GM21447 (cell line): ENCODE measurements around the gene APEX2.
"Not testable (repeated sequence)": the region's sequence is repeated elsewhere in the genome, so short reads cannot be mapped to it uniquely, and the experiment has no call there.

Source experiments
- ATAC-seq: cut with Tn5 transposase; IDR thresholded peaks from one replicate; pipeline ENCODE4 v1.9.1; 2021; ENCODE audit not compliant: unreplicated experiment

The APEX2 gene, protein sequence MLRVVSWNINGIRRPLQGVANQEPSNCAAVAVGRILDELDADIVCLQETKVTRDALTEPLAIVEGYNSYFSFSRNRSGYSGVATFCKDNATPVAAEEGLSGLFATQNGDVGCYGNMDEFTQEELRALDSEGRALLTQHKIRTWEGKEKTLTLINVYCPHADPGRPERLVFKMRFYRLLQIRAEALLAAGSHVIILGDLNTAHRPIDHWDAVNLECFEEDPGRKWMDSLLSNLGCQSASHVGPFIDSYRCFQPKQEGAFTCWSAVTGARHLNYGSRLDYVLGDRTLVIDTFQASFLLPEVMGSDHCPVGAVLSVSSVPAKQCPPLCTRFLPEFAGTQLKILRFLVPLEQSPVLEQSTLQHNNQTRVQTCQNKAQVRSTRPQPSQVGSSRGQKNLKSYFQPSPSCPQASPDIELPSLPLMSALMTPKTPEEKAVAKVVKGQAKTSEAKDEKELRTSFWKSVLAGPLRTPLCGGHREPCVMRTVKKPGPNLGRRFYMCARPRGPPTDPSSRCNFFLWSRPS

DNA sequence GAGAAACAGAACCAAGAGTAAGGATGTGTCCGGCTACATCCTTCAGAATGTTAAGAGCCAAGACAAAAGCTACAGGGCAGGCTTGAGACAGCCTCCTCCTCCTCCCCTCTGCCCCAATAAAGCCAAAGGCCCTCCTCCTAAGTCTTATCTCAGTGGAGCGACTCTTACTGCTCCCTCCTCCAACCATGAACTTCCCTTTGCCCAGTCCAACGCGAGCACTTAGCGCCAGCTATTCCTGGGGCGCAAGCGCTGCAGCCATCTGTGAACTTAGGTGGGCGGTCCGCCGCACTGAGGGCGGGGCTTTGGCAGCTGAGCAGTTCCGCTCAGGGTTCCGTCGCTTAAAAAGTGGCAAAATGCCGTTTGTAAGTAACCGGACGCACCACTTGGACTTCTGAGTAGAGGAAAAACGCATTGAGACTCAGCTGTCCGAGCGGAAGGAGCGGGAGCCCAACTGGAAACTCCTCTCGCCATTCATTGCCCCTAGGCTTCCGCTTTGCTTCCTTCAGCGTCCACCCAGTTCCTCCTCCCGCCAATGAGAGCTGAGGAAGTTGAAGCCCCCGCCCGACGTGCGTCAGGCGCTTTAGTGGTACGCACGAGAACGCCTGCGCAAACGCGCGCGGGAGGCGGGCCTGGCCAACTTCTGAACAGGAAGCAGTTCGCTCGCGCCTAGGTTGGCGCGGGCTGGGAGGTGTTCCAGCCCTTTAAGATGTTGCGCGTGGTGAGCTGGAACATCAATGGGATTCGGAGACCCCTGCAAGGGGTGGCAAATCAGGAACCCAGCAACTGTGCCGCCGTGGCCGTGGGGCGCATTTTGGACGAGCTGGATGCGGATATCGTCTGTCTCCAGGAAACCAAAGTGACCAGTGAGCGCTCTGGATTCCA, at the start of gene APEX2:
Gene APEX2 (plus strand): TSS at position 647 of the 882 bp plus-strand sequence. CDS start 60 bp downstream, at position 707.
- peak; percentile 92 for ATAC-seq

DNA sequence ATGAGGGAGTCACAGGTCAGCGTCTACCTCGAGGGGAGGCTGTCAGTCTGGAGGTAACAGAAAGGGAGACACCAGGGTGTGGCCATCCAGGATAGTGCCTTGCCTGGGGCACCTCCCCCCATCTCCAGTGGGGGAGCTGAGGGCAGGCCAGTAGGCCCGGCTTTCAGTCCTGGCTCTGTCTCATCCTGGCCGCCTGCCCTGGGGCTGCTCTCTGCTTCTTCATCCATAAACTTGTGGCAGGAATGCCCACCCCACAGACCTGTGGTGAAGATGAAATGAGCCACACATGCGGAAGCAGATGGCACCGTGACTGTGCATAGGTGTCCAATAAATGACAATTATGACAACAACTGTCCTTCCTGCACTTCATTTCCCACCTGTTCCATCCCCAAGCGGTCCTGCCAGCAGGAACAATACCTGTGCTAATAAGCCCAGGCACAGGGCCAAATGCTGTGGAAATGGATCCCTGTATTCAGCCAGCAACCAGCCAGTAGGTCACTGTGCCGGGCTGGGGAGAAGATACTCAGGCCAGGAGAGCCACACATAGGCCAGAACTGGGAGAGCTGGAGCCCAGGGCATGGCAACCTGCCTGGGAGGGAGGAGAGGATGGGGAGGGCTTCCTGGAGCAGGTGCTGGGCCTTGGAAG, 49.3 kb upstream of the APEX2 start:
- no peak for ATAC-seq

DNA sequence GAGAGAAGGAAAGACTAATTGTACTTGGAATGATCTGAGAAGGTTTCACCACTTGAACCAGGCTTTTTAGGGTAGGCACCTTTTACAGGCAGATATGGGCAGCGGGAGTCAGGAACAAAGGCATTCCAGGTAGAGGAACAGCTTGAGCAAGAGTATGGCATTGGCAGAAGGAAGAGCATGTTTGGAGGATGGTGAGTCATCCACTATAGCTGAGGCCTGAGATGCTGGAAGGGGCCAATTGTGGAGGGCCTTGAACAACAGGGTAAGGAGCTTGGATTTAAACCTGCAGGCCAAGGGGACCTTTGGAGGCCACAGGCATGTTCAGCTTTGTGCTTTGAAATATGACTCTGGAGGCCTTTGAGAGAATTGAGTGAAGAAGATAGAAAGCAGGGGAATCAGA, 38.4 kb upstream of the APEX2 start:
- no peak for ATAC-seq

DNA sequence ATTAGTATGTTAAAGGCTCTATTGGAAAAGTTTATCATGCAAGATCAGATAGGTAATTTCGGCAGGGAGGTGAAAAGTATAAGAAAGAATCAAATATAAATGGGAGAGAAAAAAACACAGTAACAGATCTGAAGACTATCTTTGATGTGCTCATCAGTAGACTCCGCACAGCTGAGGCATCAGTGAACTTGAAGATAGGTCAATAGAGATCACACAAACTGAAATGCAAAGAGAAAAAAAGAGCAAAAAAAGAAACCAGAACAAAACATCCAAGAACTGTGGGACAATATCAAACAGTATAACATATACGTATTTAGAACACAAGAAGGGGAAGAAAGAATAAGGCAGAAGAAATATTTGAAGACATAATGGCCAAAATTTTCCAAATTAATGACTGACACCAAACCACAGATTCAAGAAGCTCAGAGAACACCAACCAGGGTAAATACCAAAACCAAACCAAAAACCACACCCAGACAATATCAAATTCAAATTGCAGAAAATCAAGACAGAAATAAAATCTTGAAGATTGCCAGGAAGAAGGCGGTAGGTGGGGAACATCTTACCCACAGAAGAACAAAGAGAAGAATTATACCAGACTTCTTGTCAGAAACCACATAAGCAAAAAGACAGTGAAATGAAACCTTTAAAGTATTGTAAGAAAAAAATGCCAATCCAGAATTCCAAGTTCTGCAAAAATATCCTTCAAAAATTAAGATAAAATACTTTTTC, 35.2 kb upstream of the APEX2 start:
- no peak for ATAC-seq

DNA sequence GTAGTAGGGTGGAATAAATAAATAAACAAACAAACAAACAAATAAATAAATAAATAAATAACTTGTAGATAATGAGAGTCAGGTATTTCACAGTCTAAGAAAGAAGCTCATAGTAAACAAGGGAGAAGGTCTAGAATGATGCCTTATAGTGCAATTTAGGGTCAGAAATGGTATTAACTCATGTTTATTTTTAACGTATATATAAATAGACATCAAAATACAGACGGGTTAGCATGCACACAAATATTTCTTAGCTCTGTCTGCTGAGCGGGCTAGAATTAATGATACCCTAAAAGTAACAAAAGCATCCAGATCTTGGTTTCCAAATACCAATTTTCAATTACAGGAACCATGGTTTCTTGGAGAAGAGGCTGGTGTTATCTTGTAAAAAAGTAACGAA, 22.8 kb upstream of the APEX2 start:
- no peak for ATAC-seq

DNA sequence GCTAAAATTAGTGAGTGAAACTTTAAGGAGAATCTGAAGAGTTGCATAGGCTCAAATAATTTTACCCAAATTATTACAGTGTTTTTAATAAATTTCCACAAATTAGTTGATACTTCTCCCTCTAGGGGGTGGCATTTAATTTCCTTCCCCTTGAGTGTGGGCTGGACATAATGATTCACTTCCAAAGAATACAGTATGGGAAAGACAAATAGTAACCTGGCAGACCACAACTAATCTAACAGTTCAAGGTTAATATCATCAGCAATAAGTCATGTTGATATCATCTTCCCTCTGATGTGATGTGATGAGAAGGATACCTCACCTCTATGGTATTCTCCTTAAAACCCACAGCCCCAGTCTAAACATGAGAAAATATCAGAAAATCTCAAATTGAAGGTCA, 21.7 kb upstream of the APEX2 start:
- no peak for ATAC-seq

DNA sequence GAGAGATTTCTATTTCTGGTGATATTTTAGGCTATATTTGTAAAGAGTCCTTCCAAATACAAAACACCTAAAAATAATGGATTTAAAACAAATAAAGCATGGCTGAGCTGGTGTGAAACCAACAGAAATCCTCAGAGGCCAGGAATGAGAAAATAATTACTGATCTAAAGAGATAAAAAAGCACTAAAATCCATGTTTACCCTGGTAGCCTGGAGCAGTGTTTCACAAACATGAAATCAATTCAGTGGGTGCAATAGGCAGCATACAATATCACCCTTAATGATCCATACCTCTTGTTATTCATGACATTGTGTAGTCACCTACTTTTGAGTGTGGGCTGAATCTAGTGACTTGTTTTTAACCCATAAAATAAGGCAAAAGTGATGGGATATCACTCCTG, 20.7 kb upstream of the APEX2 start:
- no peak for ATAC-seq

DNA sequence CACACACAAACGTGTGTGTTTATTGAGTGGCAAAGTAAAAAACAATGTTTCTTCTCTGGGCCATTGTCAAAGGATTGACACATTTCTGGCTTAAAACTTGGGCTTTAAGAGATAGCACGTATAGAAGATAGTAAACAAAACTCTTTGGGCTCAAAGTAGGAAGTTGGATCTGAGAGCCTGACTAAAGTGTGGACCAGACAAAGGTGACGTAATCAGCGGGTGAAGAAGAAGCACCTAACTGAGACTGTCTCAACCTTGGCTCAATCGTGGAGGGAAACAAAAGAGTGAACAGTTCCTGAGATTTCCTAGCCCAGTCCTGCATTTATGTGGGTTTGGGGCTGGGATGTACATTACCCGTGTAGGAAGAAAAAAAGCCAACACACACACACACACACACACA, 19.8 kb upstream of the APEX2 start:
- ATAC-seq, result no peak

DNA sequence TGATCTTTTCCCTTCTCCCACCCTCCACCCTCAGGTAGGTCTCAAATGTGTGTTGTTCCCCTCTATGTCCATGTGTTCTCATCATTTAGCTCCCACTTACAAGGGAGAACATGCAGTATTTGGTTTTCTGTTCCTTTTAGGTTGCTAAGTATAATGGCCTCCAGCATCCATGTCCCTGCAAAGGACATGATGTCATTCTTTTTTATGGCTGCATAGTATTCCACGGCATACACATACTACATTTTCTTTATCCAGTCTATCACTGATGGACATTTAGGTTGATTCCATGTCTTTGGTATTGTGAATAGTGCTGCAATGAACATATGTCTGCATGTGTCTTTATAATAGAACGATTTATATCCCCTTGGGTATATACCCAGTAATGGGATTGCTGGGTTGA, 16.9 kb upstream of the APEX2 start:
- ATAC-seq, result not testable (repeated sequence)

DNA sequence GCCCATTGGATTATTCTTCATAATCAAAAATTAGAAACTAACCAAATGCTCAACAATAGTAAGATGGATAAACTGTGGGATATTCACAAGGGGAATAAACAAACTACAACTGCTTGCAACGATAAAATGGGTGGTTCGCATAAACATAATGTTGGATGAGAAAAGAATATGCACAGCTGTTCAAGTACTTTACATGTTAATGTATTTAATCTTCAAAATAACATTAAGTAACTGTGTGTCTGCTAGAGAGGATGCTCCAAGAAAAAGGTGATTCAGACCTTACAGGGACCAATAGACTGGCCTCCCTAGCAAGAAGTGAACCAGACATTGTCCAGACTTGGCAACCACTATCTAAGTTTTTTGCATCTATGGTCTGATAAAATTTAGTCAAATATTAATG, 8.5 kb upstream of the APEX2 start:
- no peak for ATAC-seq

DNA sequence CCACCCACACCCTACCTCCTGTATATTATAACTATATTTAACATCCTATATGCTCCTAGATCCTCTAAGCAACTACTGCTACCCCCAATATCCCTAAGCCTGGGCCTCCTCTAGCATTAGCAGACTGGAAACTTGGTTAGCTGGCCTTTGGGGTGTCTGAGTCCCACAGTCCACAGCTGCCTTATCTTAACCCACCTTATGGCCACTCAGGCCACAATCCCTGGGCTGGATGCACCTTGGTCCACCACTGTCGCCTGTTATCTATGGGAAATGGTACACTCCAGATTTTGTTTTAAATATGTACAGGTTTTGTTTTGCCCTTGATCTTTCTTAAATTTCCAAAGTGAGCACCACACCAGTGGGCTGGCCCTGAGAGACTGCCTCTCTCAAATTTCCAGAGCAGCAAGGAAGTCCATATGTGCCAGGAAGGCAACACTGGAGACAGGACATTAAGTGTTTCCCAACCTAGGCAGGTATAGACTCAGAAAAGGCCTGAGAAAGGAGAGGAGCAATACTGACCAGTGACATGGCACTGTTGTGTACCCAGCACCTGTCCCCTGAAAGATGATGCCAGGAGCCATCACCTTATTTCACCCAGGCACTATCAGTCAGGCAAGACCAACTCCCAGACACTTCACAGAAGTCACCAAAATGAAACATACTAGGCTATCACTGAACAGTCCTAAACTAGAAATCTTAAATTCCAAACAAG, 7.1 kb upstream of the APEX2 start:
- ATAC-seq, result no peak

DNA sequence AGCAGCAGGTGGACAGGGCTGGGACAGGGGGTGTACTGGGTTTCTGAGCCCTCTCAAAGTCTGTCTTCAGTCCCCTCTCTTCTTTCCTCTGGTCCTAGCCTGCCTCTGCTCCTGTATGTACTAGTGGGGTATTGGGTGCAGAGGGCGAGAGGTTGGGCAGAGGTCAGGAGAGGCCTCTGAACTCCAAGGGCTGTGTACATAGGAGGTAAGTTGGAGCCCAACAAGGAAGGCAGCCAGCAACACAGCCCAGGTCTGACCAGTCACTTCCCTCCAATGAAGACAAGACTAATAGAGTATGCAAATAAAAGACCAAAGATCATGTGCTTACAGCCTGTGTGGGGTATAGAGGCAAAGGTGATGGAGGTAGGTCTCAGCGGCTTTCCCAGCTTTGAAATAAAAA, 6.1 kb upstream of the APEX2 start, which contains the start of gene PFKFB1:
Gene PFKFB1 (minus strand): TSS at position 90 of the 400 bp plus-strand sequence. CDS start 181 bp downstream, outside the sequence.
- ATAC-seq, result no peak

DNA sequence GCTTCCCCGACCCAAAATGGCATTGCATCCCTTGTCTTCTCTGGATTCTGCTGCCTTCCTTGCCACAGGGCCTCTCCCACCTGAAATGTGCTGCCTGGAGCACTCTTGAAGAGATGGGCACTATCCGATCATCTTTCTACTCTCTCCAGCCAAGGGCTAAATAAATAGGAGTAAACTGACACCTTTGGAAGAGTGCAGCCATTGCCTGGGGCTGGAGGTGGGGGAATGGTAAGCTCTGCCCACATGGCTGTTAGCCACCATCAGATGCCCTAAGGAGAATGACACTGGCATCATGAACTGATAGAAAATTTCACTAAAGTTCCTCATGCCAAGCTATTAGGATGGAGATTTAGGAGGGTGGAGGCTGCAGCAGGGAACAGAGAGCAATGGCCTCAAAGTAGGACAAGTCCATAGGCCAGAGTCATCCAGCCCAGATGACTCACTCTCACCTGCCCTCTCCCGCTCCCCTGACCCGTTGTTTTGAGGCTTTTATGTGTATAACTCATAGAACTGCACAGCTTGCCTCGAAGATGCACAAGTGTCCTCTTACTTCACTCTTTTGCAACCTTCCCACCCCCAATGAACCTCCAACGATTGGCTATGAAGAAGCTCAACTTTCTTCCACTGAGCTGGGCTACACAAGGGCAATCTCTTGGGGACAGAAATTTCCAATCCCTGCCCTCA, 5.4 kb upstream of the APEX2 start:
- no peak for ATAC-seq

DNA sequence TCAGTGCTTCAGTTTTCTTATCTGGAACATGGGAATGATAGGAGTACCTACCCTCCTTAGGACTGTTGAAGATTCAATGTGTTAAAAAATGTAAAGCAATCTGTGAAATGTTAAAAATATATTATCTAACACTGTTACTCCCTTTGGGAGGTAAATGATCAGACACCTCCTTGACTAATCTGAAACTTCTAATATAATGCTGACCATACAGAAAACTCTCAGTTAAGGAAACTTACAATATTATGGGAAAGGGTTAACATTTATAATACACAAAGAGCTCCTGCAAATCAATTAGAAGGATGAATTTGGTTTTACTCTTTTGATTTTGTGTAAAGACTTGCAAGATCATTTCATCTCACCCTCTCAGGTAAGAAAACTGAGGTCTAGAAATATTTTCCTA, 4.5 kb upstream of the APEX2 start:
- ATAC-seq, result no peak

DNA sequence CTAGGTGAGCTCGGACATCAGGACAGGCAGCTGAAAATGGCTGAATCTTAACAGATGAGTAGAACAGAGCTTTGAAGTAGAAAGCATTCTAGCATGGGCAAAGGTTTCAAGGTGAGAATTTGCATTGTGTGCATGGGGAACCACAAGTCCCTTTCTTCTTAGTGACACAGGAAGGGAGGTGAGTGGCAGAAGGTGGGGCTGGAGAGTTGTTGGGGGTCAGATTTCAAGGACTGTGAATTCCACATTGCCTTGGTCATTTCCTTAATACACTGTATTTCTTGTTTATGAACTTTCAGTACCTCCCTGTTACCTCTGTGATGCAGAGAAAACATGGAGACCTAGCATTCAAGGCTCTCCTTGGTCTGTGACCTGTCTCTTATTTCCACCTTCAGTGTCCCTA, 4.1 kb downstream of the APEX2 start:
- no peak for ATAC-seq

DNA sequence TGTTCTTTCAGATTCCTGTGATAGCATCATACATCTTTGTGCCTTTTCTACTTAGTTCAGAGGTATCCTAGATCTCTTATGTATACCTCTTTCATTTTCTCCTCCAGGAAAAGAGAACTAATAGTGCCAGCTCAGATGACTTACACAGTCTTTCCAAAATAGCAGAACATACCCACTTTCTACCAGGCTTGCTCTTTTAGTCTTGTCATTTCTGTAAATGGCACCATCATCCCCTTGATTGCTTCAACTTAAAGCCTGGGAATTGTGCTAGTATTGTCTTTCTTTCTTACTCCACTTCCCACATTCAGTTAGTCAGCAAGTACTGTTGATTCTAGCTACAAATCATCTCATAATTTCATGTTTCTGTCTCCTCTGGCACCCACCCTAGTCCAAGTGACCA, 5.1 kb downstream of the APEX2 start:
- ATAC-seq, result no peak

DNA sequence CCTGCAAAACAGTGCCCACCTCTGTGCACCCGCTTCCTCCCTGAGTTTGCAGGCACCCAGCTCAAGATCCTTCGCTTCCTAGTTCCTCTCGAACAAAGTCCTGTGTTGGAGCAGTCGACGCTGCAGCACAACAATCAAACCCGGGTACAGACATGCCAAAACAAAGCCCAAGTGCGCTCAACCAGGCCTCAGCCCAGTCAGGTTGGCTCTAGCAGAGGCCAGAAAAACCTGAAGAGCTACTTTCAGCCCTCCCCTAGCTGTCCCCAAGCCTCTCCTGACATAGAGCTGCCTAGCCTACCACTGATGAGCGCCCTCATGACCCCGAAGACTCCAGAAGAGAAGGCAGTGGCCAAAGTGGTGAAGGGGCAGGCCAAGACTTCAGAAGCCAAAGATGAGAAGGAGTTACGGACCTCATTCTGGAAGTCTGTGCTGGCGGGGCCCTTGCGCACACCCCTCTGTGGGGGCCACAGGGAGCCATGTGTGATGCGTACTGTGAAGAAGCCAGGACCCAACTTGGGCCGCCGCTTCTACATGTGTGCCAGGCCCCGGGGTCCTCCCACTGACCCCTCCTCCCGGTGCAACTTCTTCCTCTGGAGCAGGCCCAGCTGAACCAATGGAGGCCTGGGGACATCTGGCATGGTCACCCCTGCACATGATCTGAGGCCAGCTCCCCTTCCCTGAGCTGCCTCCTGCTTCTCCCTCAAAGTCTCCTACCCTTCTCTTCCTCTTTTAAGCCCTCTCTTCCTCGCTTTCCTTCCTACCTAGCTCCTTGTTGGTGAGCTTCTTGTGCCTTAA, 6.9 kb downstream of the APEX2 start:
- no peak for ATAC-seq

DNA sequence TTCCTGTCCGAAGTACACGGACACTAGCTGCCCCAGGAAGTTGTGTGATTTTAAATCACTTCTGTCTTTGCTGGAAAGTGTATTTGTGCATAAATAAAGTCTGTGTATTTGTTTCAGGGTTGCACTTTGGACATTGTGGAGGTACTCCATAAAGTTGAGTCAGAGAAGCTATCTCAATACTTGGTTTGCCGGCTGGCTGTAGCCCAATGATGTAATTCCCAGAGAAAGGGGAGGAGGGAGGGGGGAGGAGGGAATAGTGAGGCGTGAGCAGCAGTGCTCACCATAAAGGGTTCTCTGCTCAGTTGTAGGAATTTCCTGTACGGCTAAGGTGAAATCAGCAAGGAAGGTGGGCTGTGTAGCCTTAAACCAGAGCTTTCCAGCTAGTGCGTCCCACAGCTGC, 7.5 kb downstream of the APEX2 start:
- ATAC-seq, result no peak
